Activated CD4-positive, alpha-beta T cell treated with anti-CD3 and anti-CD28 coated beads, Interleukin-2, amount 10 ng/mL, durations not matched to agents 24 days and 14 days (primary cell): ENCODE data around the gene NMRAL1. TPM values are rescaled to one million over a fixed set of nuclear protein-coding genes. Genes with fewer than 3 reads are reported as not detected.

ENCODE experiments used
- DNase-seq: peaks from one replicate; pipeline ENCODE4 v3.0.0; 2022
- H3K27ac Mint-ChIP-seq: one replicate; pipeline ENCODE4 v1.8.0; 2022; ENCODE audit warnings: mild to moderate bottlenecking, mixed read lengths
- H3K27me3 Mint-ChIP-seq: one replicate; pipeline ENCODE4 v1.8.0; 2022; ENCODE audit warnings: mixed read lengths
- H3K36me3 Mint-ChIP-seq: one replicate; pipeline ENCODE4 v1.8.0; 2022; ENCODE audit warnings: low read depth, mild to moderate bottlenecking, mixed read lengths
- H3K4me1 Mint-ChIP-seq: one replicate; pipeline ENCODE4 v1.8.0; 2021; ENCODE audit warnings: mixed read lengths
- H3K4me3 Mint-ChIP-seq: one replicate; pipeline ENCODE4 v1.8.0; 2022; ENCODE audit warnings: mild to moderate bottlenecking, moderate library complexity, mixed read lengths
- H3K9me3 Mint-ChIP-seq: one replicate; pipeline ENCODE4 v1.8.0; 2021; ENCODE audit warnings: mixed read lengths
- intact Hi-C: fragments of 100-400 bp; cut with micrococcal nuclease; formaldehyde crosslinking; loops from one replicate; pipeline ENCODE4 v1.15.1; 2023
- total RNA-seq: library from RNA; stranded (reverse); gene quantifications from 2 replicates; pipeline ENCODE4 v1.2.3, GENCODE V29; 2022

Gene NMRAL1
- total RNA-seq, 1 donor from 2014 or later: 32.2 TPM

GRCh38 chr16:4510747-4511426 lies 36.5 kb upstream of the NMRAL1 start:
- intact Hi-C loops: no loop called here
- no peak overlapping the region for H3K4me3 Mint-ChIP-seq
- H3K9me3 Mint-ChIP-seq: no peaks in the 10 kb centered on the region
- H3K27ac Mint-ChIP-seq: peak overlapping the region; percentile 25
- peaks cover 52% of the 10 kb centered on the region for H3K36me3 Mint-ChIP-seq
- DNase-seq: no peak
- peaks cover 37% of the 10 kb centered on the region for H3K4me1 Mint-ChIP-seq
- H3K27me3 Mint-ChIP-seq: no peaks in the 10 kb centered on the region

GRCh38 chr16:4510131-4510530 lies 35.7 kb upstream of the NMRAL1 start:
- no peaks in the 10 kb centered on the region for H3K9me3 Mint-ChIP-seq
- peak overlapping the region; percentile 42 for H3K27ac Mint-ChIP-seq
- peaks cover 49% of the 10 kb centered on the region for H3K36me3 Mint-ChIP-seq
- no peak overlapping the region for H3K4me3 Mint-ChIP-seq
- no peaks in the 10 kb centered on the region for H3K27me3 Mint-ChIP-seq
- H3K4me1 Mint-ChIP-seq: peaks cover 37% of the 10 kb centered on the region
- intact Hi-C loops: no loop called here
- no peak for DNase-seq

DNA sequence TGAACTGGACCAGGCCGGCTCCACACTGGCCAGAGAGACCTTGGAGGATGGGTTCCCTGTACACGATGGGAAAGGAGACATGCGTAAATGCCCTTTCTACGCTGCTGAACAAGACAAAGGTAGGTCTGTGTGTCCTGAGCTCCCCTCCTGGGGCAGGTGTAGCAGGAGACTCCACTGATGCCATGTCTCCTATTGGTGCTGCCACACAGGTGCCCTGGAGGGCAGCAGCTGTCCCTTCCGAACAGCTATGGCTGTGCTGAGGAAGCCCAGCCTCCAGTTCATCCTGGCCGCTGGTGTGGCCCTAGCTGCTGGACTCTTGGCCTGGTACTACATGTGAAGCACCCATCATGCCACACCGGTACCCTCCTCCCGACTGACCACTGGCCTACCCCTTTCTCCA lies 35.0 kb upstream of the NMRAL1 start:
- Mint-ChIP-seq H3K36me3 (peaks cover 47% of the 10 kb centered on the region), H3K27ac (no peak overlapping the region), H3K27me3 (no peaks in the 10 kb centered on the region), H3K9me3 (no peaks in the 10 kb centered on the region), H3K4me3 (no peak overlapping the region), H3K4me1 (peaks cover 35% of the 10 kb centered on the region)
- intact Hi-C loops: no loop called here
- no peak for DNase-seq

- H3K27ac Mint-ChIP-seq: no peak overlapping the region
- H3K4me3 Mint-ChIP-seq: no peak overlapping the region
- intact Hi-C loops: no loop called here
- peaks cover 47% of the 10 kb centered on the region for H3K36me3 Mint-ChIP-seq
- no peak for DNase-seq
- H3K9me3 Mint-ChIP-seq: no peaks in the 10 kb centered on the region
- H3K27me3 Mint-ChIP-seq: no peaks in the 10 kb centered on the region
- H3K4me1 Mint-ChIP-seq: peaks cover 36% of the 10 kb centered on the region
Observed at GRCh38 chr16:4508806-4509205, 34.4 kb upstream of the NMRAL1 start.

DNA sequence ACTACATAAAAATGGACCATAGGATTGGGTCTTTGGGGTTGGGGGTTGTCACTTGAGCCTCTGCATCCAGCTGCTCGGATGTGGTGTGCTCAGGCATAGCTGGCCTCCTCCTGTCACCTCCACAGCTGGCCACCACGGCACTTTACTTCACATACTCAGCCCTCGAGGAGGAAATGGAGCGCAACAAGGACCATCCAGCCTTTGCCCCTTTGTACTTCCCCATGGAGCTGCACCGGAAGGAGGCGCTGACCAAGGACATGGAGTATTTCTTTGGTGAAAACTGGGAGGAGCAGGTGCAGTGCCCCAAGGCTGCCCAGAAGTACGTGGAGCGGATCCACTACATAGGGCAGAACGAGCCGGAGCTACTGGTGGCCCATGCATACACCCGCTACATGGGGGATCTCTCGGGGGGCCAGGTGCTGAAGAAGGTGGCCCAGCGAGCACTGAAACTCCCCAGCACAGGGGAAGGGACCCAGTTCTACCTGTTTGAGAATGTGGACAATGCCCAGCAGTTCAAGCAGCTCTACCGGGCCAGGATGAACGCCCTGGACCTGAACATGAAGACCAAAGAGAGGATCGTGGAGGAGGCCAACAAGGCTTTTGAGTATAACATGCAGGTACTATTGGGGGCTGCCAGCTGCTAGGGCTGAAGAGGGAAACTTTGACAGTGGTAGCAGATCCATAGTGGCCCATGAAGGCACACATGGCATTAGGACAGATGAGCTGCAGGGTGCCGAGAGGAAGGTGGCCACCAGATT lies 33.3 kb upstream of the NMRAL1 start:
- intact Hi-C loops: no loop called here
- Mint-ChIP-seq H3K27ac (no peak overlapping the region), H3K4me3 (no peak overlapping the region), H3K27me3 (no peaks in the 10 kb centered on the region), H3K36me3 (peaks cover 41% of the 10 kb centered on the region), H3K4me1 (peaks cover 38% of the 10 kb centered on the region), H3K9me3 (no peaks in the 10 kb centered on the region)
- DNase-seq: no peak

GRCh38 chr16:4506450-4506849 lies 32.0 kb upstream of the NMRAL1 start:
- Mint-ChIP-seq H3K4me3 (peak overlapping the region; percentile 80), H3K36me3 (peaks cover 33% of the 10 kb centered on the region), H3K27me3 (no peaks in the 10 kb centered on the region), H3K27ac (peak overlapping the region; percentile 87), H3K4me1 (peaks cover 44% of the 10 kb centered on the region), H3K9me3 (no peaks in the 10 kb centered on the region)
- intact Hi-C loops: loop anchor here (1.0 kb wide), 2 partner anchors 42 to 79 kb away; no protein-coding TSS in a partner anchor
- DNase-seq: peak; percentile 88

DNA sequence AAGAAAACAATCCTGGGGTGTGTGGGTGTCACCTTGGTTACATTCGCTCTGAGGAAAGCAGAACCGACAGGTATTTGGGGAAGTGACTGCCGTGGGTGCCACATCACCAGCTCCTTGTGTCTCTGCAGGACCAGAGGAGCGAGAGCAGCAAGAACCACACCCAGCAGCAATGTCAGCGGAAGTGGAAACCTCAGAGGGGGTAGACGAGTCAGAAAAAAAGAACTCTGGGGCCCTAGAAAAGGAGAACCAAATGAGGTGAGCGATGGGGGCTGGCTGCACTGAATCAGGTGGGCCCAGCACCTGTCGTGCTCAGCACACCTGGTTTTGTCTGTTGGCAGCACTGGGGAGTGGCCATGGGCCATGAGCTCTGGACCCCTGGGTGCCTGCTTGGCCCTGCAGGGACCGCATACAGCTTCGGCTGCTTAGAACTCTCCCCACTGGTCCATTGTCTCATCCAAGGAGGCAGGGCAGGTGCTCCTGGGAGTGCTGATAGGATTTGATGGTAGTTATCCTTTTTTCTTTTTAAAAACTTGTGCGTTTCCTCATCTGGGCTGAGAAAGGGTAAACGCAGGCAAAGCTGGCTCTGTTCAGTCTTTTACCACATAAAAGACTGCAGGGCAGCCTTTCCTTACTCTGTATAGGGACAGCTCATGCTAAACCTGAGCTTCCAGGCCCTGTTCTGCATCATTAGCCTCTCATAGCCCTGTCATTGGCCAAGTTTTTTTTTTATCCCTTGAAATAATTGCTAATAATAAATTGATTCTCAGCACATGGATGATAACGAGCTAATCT lies 31.1 kb upstream of the NMRAL1 start:
- intact Hi-C loops: loop anchor here (1.0 kb wide), 4 partner anchors 10 to 80 kb away; partner anchors contain the start of gene HMOX2
- peak overlapping the region; percentile 80 for H3K4me3 Mint-ChIP-seq
- H3K27me3 Mint-ChIP-seq: no peaks in the 10 kb centered on the region
- peak; percentile 94 for DNase-seq
- H3K27ac Mint-ChIP-seq: peak overlapping the region; percentile 87
- H3K36me3 Mint-ChIP-seq: peaks cover 25% of the 10 kb centered on the region
- H3K9me3 Mint-ChIP-seq: no peaks in the 10 kb centered on the region
- H3K4me1 Mint-ChIP-seq: peaks cover 47% of the 10 kb centered on the region

GRCh38 chr16:4501071-4501478 lies 26.6 kb upstream of the NMRAL1 start:
- Mint-ChIP-seq H3K27ac (no peak overlapping the region), H3K27me3 (no peaks in the 10 kb centered on the region)

GRCh38 chr16:4500272-4500671 lies 25.8 kb upstream of the NMRAL1 start:
- H3K27ac Mint-ChIP-seq: no peak overlapping the region
- no peaks in the 10 kb centered on the region for H3K27me3 Mint-ChIP-seq
- no peaks in the 10 kb centered on the region for H3K9me3 Mint-ChIP-seq
- peaks cover 21% of the 10 kb centered on the region for H3K36me3 Mint-ChIP-seq
- no peak overlapping the region for H3K4me3 Mint-ChIP-seq
- intact Hi-C loops: no loop called here
- DNase-seq: no peak
- peaks cover 50% of the 10 kb centered on the region for H3K4me1 Mint-ChIP-seq

More at GRCh38 chr16:4501071-4501478, 26.6 kb upstream of the NMRAL1 start:
- H3K4me1 Mint-ChIP-seq: peaks cover 58% of the 10 kb centered on the region
- DNase-seq: no peak
- H3K36me3 Mint-ChIP-seq: peaks cover 17% of the 10 kb centered on the region
- no peak overlapping the region for H3K4me3 Mint-ChIP-seq
- H3K9me3 Mint-ChIP-seq: no peaks in the 10 kb centered on the region
- intact Hi-C loops: no loop called here

- Mint-ChIP-seq H3K9me3 (no peaks in the 10 kb centered on the region), H3K27me3 (no peaks in the 10 kb centered on the region), H3K36me3 (peaks cover 21% of the 10 kb centered on the region), H3K4me1 (peaks cover 49% of the 10 kb centered on the region), H3K27ac (no peak overlapping the region), H3K4me3 (no peak overlapping the region)
- intact Hi-C loops: no loop called here
- no peak for DNase-seq
Observed at GRCh38 chr16:4499196-4499555, 24.8 kb upstream of the NMRAL1 start.

- peaks cover 21% of the 10 kb centered on the region for H3K36me3 Mint-ChIP-seq
- no peak overlapping the region for H3K27ac Mint-ChIP-seq
- intact Hi-C loops: no loop called here
- no peak for DNase-seq
- no peaks in the 10 kb centered on the region for H3K9me3 Mint-ChIP-seq
- no peak overlapping the region for H3K4me3 Mint-ChIP-seq
- H3K4me1 Mint-ChIP-seq: peaks cover 45% of the 10 kb centered on the region
- H3K27me3 Mint-ChIP-seq: no peaks in the 10 kb centered on the region
Observed at GRCh38 chr16:4498546-4499195, 24.2 kb upstream of the NMRAL1 start.

GRCh38 chr16:4496305-4496704 lies 21.9 kb upstream of the NMRAL1 start:
- no peak for DNase-seq
- peaks cover 39% of the 10 kb centered on the region for H3K4me1 Mint-ChIP-seq
- H3K9me3 Mint-ChIP-seq: no peaks in the 10 kb centered on the region
- no peak overlapping the region for H3K4me3 Mint-ChIP-seq
- no peak overlapping the region for H3K27ac Mint-ChIP-seq
- H3K36me3 Mint-ChIP-seq: peaks cover 31% of the 10 kb centered on the region
- intact Hi-C loops: no loop called here
- no peaks in the 10 kb centered on the region for H3K27me3 Mint-ChIP-seq

GRCh38 chr16:4495766-4496165 lies 21.3 kb upstream of the NMRAL1 start:
- intact Hi-C loops: no loop called here
- H3K27me3 Mint-ChIP-seq: no peaks in the 10 kb centered on the region
- H3K36me3 Mint-ChIP-seq: peaks cover 33% of the 10 kb centered on the region
- H3K9me3 Mint-ChIP-seq: no peaks in the 10 kb centered on the region
- peaks cover 37% of the 10 kb centered on the region for H3K4me1 Mint-ChIP-seq
- no peak overlapping the region for H3K4me3 Mint-ChIP-seq
- H3K27ac Mint-ChIP-seq: peak overlapping the region; percentile 20
- no peak for DNase-seq
